K562 (cell line): ENCODE data around the gene PLXNB2. TPM values are rescaled to one million over a fixed set of nuclear protein-coding genes. Genes with fewer than 3 reads are reported as not detected.

Experiments
- ATAC-seq: fragments of 200-7000 bp; cut with Tn5 transposase; 3 replicates; pipeline ENCODE4 v1.9.1; 2020; ENCODE audit warnings: moderate library complexity
- BruUV-seq: library from RNA; stranded (reverse); fragments of 400-500 nt; replicated peaks from 2 replicates; lab custom pipeline; 2021; lab: Mats Ljungman, UMichigan
- CTCF ChIA-PET: fragments of 300-600 bp; formaldehyde crosslinking; extraction: SDS; loops from one replicate; lab custom pipeline; 2021; ENCODE audit warnings: low intra/inter-chr PET ratio; lab: Yijun Ruan, JAX
- POLR2A ChIA-PET: fragments of 300-600, 350-650 bp; sonication (Branson Sonifier 250); formaldehyde crosslinking; extraction: SDS; loops from one replicate; lab custom pipeline; 2021; ENCODE audit warnings: antibody characterized with exemption, inconsistent platforms; lab: Yijun Ruan, JAX
- DNase-seq, 4 experiments: peaks; one replicate each; pipeline versions ENCODE4 v3.0.0 to v3.0.0-alpha.2; 2011 to 2018; ENCODE audit warnings: low spot score in 3 of 4, mixed read lengths in 3 of 4; ENCODE audit errors: extremely low read depth in 1 of 4
- FAIRE-seq: peaks from 2 replicates; lab custom pipeline; 2011; peaks lifted over from hg19 to GRCh38; lab: Jason Lieb, UNC
- H2AFZ ChIP-seq: 2 replicates; pipeline ENCODE4 v1.6.0; 2011; ENCODE audit warnings: low read depth, low read length, control low read depth, inconsistent platforms
- H3K27ac ChIP-seq: fragments of 200-600 bp; 3 replicates; pipeline ENCODE4 v1.8.0; 2011; ENCODE audit warnings: low read depth, mild to moderate bottlenecking, control low read depth, inconsistent platforms, low read length, moderate library complexity, mixed read lengths; ENCODE audit errors: extremely low read depth
- H3K27me3 ChIP-seq, 2 experiments: fragments of 300-600 bp in 1 of 2; 2 replicates in 1 of 2; 3 replicates in 1 of 2; pipeline versions ENCODE4 v1.6.0 to v1.8.0; 2011; ENCODE audit warnings: inconsistent platforms in 2 of 2, low read length in 2 of 2, mild to moderate bottlenecking in 1 of 2, mixed read lengths in 1 of 2, moderate library complexity in 1 of 2; ENCODE audit not compliant: control insufficient read depth in 2 of 2, insufficient read depth in 2 of 2
- H3K36me3 ChIP-seq: fragments of 300-600 bp; 3 replicates; pipeline ENCODE4 v1.8.0; 2011; ENCODE audit warnings: mild to moderate bottlenecking, low read length, inconsistent platforms; ENCODE audit not compliant: control insufficient read depth, insufficient read depth
- H3K4me1 ChIP-seq, 2 experiments: fragments of 200-600 bp in 1 of 2; replicated peaks in 1 of 2; 2 replicates in 1 of 2; 3 replicates in 1 of 2; pipeline versions ENCODE4 v1.5.1 to v1.8.0; 2011; ENCODE audit warnings: inconsistent platforms in 2 of 2, low read length in 2 of 2, mild to moderate bottlenecking in 1 of 2, mixed read lengths in 1 of 2, moderate library complexity in 1 of 2; ENCODE audit not compliant: control insufficient read depth in 2 of 2, insufficient read depth in 2 of 2
- H3K4me2 ChIP-seq: 2 replicates; pipeline ENCODE4 v1.6.1; 2011; ENCODE audit warnings: low read length, control low read depth, inconsistent platforms, mixed read lengths; ENCODE audit not compliant: insufficient read depth
- H3K4me3 ChIP-seq: fragments of 200-600 bp; sonication (generic), shearing (Covaris generic); 2 replicates; pipeline ENCODE4 v1.5.1; 2016; ENCODE audit warnings: control low read depth, inconsistent platforms
- H3K79me2 ChIP-seq: fragments of 200-600 bp; 3 replicates; pipeline ENCODE4 v1.8.0; 2011; ENCODE audit warnings: low read length, inconsistent platforms; ENCODE audit not compliant: control insufficient read depth, insufficient read depth
- H3K9ac ChIP-seq, 2 experiments: 2 replicates each; pipeline versions ENCODE4 v1.6.0 to v1.6.1; 2011; ENCODE audit warnings: low read depth in 2 of 2, low read length in 2 of 2, control low read depth in 1 of 2, inconsistent platforms in 1 of 2, mild to moderate bottlenecking in 1 of 2, mixed read lengths in 1 of 2; ENCODE audit not compliant: insufficient read depth in 1 of 2
- H3K9me1 ChIP-seq: one replicate; pipeline ENCODE4 v1.6.0; 2011; ENCODE audit warnings: inconsistent platforms, mild to moderate bottlenecking, low read length, moderate library complexity; ENCODE audit not compliant: control insufficient read depth, insufficient read depth
- H3K9me3 ChIP-seq: replicated peaks from 2 replicates; pipeline ENCODE4 v1.5.1; 2011; ENCODE audit warnings: low read depth, low read length, inconsistent platforms; ENCODE audit not compliant: control insufficient read depth, insufficient read depth
- H4K20me1 ChIP-seq: replicated peaks from 2 replicates; pipeline ENCODE4 v1.6.1; 2011; ENCODE audit warnings: low read length, inconsistent platforms, mixed read lengths; ENCODE audit not compliant: control insufficient read depth, insufficient read depth
- EGR1 ChIP-seq: fragments of 450-650 bp; conservative IDR thresholded peaks from 2 replicates; pipeline ENCODE4 v1.6.1; 2017; ENCODE audit warnings: mild to moderate bottlenecking
- GABPA ChIP-seq: fragments of 200-800 bp; sonication (Bioruptor generic); conservative IDR thresholded peaks from 2 replicates; pipeline ENCODE4 v1.6.1; 2016; ENCODE audit warnings: low read depth, missing genetic modification characterization, missing compliant biosample characterization
- GATAD2A ChIP-seq: fragments of 450-650 bp; IDR thresholded peaks from 2 replicates; pipeline ENCODE4 v1.6.1; 2017
- HNRNPLL ChIP-seq: fragments of 200-400 bp; formaldehyde crosslinking; IDR thresholded peaks from 2 replicates; pipeline ENCODE4 v1.6.1; 2017; ENCODE audit warnings: low read length, low read depth, mild to moderate bottlenecking; ENCODE audit not compliant: poor library complexity, severe bottlenecking
- IFI16 ChIP-seq: fragments of 250-450 bp; sonication (Bioruptor Pico); IDR thresholded peaks from 2 replicates; pipeline ENCODE4 v2.1.2; 2022; ENCODE audit warnings: mild to moderate bottlenecking, inconsistent platforms
- MAFG ChIP-seq: fragments of 450-650 bp; conservative IDR thresholded peaks from 2 replicates; pipeline ENCODE4 v1.6.1; 2016; ENCODE audit warnings: missing genetic modification characterization, missing compliant biosample characterization
- MEIS2 ChIP-seq: fragments of 450-650 bp; IDR thresholded peaks from 2 replicates; pipeline ENCODE4 v1.6.1; 2014; ENCODE audit warnings: mild to moderate bottlenecking; ENCODE audit not compliant: partially characterized antibody
- NCOA2 ChIP-seq, 2 experiments: fragments of 450-650 bp; IDR thresholded peaks; 2 replicates each; pipeline ENCODE4 v1.6.1; 2018; ENCODE audit warnings: mild to moderate bottlenecking in 2 of 2, moderate library complexity in 1 of 2; ENCODE audit not compliant: partially characterized antibody in 2 of 2
- NFIC ChIP-seq: fragments of 450-650 bp; IDR thresholded peaks from 2 replicates; pipeline ENCODE4 v1.6.1; 2017; ENCODE audit warnings: mild to moderate bottlenecking, inconsistent platforms
- PHB2 ChIP-seq: fragments of 450-650 bp; IDR thresholded peaks from 2 replicates; pipeline ENCODE4 v1.6.1; 2017; ENCODE audit warnings: low read depth
- PHF21A ChIP-seq: fragments of 450-650 bp; IDR thresholded peaks from 2 replicates; pipeline ENCODE4 v1.6.1; 2017; ENCODE audit warnings: low read depth, borderline replicate concordance
- RBM17 ChIP-seq: fragments of 200-400 bp; formaldehyde crosslinking; IDR thresholded peaks from 2 replicates; pipeline ENCODE4 v1.6.1; 2017; ENCODE audit warnings: low read depth, mild to moderate bottlenecking, low read length, borderline replicate concordance
- ZNF766 ChIP-seq: fragments of 200-800 bp; sonication (Bioruptor generic); conservative IDR thresholded peaks from 2 replicates; pipeline ENCODE4 v1.6.1; 2016; ENCODE audit warnings: missing genetic modification characterization, missing compliant biosample characterization
- ZSCAN29 ChIP-seq: fragments of 450-650 bp; IDR thresholded peaks from 2 replicates; pipeline ENCODE4 v1.6.1; 2017
- WGBS: fragments of 100-300 bp; shearing (Covaris generic); methylation state at CpG from one replicate; pipeline ENCODE4 v1.1.6; 2016; ENCODE audit warnings: low coverage, mixed read lengths; ENCODE audit not compliant: insufficient coverage; ENCODE audit errors: missing lambda C conversion rate; 5-methylcytosine and 5-hydroxymethylcytosine counted together
- in situ Hi-C: fragments of 300-500 bp; cut with MboI; formaldehyde crosslinking; loops from 4 replicates; pipeline ENCODE4 v1.15.0; 2018; ENCODE audit warnings: inconsistent platforms, mixed read lengths
- intact Hi-C: fragments of 100-400 bp; cut with micrococcal nuclease; formaldehyde crosslinking; loops from 2 replicates; pipeline ENCODE4 v1.14.2; 2022
- polyA plus RNA-seq, 8 experiments: library from polyadenylated mRNA; depleted of rRNA in 4 of 8; stranded (reverse) in 5 of 8; unstranded in 3 of 8; fragments of >200 nt; fragmentation: Nextera tagmentation in 2 of 8; fragmentation: Illumina TruSeq in 1 of 8; extraction: Ambion mirVana in 2 of 8; extraction: Trizol in 1 of 8; gene quantifications; 2 replicates each; pipeline versions ENCODE4 v1.2.1 to v1.2.3, GENCODE V29; 2011 to 2014; ENCODE audit warnings: inconsistent platforms in 1 of 8, missing spikeins in 1 of 8
- total RNA-seq, 7 experiments: library from RNA; depleted of rRNA in 6 of 7; stranded (reverse); fragments of >200 nt in 6 of 7; fragmentation: Illumina TruSeq in 2 of 7; extraction: Trizol in 2 of 7; gene quantifications; 2 replicates each; pipeline versions ENCODE4 v1.2.1 to v1.2.3, GENCODE V29; 2011 to 2021; ENCODE audit warnings: low replicate concordance in 1 of 7
- TF ChIP-seq, protein P1 (sequence below), 2 experiments: fragments of 450-650 bp; IDR thresholded peaks; 2 replicates each; pipeline ENCODE4 v1.6.1; 2018; ENCODE audit warnings: mild to moderate bottlenecking in 2 of 2, low read depth in 1 of 2; ENCODE audit not compliant: partially characterized antibody in 2 of 2
- TF ChIP-seq, protein P2 (sequence below): fragments of 200-800 bp; sonication (Bioruptor generic); IDR thresholded peaks from 2 replicates; pipeline ENCODE4 v1.6.1; 2017; ENCODE audit warnings: missing genetic modification characterization, missing compliant biosample characterization
- TF ChIP-seq, protein P3 (sequence below): sonication (generic); formaldehyde crosslinking; IDR thresholded peaks from 2 replicates; pipeline ENCODE4 v1.8.0; 2022; ENCODE audit warnings: missing genetic modification reagents, mild to moderate bottlenecking, moderate library complexity, borderline replicate concordance

Gene PLXNB2
- total and polyA plus RNA-seq, 9 of the 15 experiments (the other 6 are each of a cell fraction or from before 2014, with no cell fraction given), result 0.15 to 45.1 (median 13.6) TPM

DNA sequence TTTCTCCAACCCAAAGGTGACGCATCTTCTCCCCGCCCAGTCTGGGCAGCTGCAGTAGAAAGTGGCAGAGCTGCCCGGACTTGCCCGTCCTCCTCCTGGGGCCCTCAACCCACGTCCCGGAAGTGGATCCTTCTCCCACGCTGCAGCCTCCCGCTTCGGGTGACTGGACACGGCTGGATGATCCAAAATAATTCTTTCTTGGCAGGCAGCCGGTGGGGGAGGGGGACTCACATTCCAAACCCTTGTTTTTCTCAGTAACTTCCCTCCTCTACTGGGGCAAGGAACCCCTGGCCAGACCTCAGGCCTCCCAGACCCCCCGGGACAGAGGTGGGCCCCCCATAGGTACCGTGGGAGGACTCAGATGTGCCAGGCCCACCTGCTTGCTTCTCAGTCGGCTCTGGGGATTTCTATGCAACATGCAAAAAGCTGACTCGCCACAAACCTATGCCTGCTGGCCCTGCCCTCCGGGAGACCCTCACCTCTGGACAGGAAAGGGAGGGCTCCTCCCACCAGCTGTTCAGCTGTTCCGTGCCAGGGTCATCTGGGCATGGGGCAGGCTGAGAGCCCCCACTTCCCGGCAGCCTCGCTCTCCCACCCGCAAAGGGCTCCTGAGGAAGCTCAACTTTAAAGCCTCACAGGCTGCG is 1.4 kb downstream of the PLXNB2 start:
- intact Hi-C loops (no loop called here), in situ Hi-C loops (no loop called here)
- DNase-seq, result peak; percentile 23 to 48 (median 38)
- Histone ChIP-seq H3K36me3 (no peaks in the 10 kb centered on the region), H4K20me1 (no peaks in the 10 kb centered on the region), H2AFZ (no peak overlapping the region), H3K27ac (peak overlapping the region; percentile 62; the same call in 2 of the 3 replicates), H3K9me3 (no peaks in the 10 kb centered on the region), H3K4me2 (peak overlapping the region; percentile 61), H3K27me3 (no peaks in the 10 kb centered on the region), H3K9me1 (no peaks in the 10 kb centered on the region), H3K4me1 (peaks cover 34 to 91% of the 10 kb centered on the region in 2 experiments), H3K79me2 (peaks cover 52% of the 10 kb centered on the region), H3K4me3 (peak overlapping the region; percentile 59), H3K9ac (peak overlapping the region; percentile 75 to 91; a peak in 3 of 4 replicates)
- ATAC-seq, result no peak
- no peak for FAIRE-seq
- TSS peak; percentile 31 for BruUV-seq
- ChIA-PET CTCF (no interaction called here), POLR2A (interaction anchor here (0.6 to 2.5 kb wide), 3 partner anchors 12 to 34 kb away, joined by 3 to 11 read pairs (median 3); no protein-coding TSS in a partner anchor)
- WGBS, result 26% methylated on average over 7 of the region's 21 CpGs
- TF ChIP-seq GATAD2A (no peak), MAFG (tag) (peak; percentile 48), ZSCAN29 (no peak), MEIS2 (peak; percentile 10), PHF21A (no peak), IFI16 (CRISPR knock-in tag) (no peak), NCOA2 (IDR thresholded peaks at IDR 0.05; ENCODE audit: partially characterized antibody in 2 of 2) (no peak), RBM17 (no peak), NFIC (peak; percentile 63), PHB2 (no peak), EGR1 (peak; percentile 46; the same call in 1 of the 2 replicates), HNRNPLL (no peak), GABPA (tag) (peak; percentile 33; the same call in 1 of the 2 replicates), ZNF766 (CRISPR knock-in tag) (no peak)
- TF ChIP-seq, protein P1, sequence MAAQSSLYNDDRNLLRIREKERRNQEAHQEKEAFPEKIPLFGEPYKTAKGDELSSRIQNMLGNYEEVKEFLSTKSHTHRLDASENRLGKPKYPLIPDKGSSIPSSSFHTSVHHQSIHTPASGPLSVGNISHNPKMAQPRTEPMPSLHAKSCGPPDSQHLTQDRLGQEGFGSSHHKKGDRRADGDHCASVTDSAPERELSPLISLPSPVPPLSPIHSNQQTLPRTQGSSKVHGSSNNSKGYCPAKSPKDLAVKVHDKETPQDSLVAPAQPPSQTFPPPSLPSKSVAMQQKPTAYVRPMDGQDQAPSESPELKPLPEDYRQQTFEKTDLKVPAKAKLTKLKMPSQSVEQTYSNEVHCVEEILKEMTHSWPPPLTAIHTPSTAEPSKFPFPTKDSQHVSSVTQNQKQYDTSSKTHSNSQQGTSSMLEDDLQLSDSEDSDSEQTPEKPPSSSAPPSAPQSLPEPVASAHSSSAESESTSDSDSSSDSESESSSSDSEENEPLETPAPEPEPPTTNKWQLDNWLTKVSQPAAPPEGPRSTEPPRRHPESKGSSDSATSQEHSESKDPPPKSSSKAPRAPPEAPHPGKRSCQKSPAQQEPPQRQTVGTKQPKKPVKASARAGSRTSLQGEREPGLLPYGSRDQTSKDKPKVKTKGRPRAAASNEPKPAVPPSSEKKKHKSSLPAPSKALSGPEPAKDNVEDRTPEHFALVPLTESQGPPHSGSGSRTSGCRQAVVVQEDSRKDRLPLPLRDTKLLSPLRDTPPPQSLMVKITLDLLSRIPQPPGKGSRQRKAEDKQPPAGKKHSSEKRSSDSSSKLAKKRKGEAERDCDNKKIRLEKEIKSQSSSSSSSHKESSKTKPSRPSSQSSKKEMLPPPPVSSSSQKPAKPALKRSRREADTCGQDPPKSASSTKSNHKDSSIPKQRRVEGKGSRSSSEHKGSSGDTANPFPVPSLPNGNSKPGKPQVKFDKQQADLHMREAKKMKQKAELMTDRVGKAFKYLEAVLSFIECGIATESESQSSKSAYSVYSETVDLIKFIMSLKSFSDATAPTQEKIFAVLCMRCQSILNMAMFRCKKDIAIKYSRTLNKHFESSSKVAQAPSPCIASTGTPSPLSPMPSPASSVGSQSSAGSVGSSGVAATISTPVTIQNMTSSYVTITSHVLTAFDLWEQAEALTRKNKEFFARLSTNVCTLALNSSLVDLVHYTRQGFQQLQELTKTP (IDR thresholded peaks at IDR 0.05; ENCODE audit: low read depth in 1 of 2, partially characterized antibody in 2 of 2), result no peak
- TF ChIP-seq, protein P2, sequence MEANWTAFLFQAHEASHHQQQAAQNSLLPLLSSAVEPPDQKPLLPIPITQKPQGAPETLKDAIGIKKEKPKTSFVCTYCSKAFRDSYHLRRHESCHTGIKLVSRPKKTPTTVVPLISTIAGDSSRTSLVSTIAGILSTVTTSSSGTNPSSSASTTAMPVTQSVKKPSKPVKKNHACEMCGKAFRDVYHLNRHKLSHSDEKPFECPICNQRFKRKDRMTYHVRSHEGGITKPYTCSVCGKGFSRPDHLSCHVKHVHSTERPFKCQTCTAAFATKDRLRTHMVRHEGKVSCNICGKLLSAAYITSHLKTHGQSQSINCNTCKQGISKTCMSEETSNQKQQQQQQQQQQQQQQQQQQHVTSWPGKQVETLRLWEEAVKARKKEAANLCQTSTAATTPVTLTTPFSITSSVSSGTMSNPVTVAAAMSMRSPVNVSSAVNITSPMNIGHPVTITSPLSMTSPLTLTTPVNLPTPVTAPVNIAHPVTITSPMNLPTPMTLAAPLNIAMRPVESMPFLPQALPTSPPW (CRISPR knock-in tag), result peak; percentile 39
- TF ChIP-seq, protein P3, sequence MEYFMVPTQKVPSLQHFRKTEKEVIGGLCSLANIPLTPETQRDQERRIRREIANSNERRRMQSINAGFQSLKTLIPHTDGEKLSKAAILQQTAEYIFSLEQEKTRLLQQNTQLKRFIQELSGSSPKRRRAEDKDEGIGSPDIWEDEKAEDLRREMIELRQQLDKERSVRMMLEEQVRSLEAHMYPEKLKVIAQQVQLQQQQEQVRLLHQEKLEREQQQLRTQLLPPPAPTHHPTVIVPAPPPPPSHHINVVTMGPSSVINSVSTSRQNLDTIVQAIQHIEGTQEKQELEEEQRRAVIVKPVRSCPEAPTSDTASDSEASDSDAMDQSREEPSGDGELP, result peak; percentile 43; the same call in 1 of the 2 replicates
